Thymus (tissue), 11 donors: ENCODE measurements around the gene RAB19. TPM values are rescaled to one million over a fixed set of nuclear protein-coding genes. Genes with fewer than 3 reads are reported as not detected.
A peak's percentile ranks its signal among the peaks of the same experiment; 100 is the strongest.

Experiments used
- DNase-seq, 9 donors: peaks; one replicate each; pipeline ENCODE4 v3.0.0-alpha.2; 2013; ENCODE audit warnings: low spot score in 9 of 9, low read depth in 6 of 9, missing footprints in 1 of 9
- H3K27ac ChIP-seq, 2 donors: one replicate each; pipeline ENCODE4 v1.5.1; 2013; ENCODE audit warnings: control low read depth in 1 of 2, low read depth in 1 of 2, low read length in 1 of 2, mild to moderate bottlenecking in 1 of 2, moderate library complexity in 1 of 2
- H3K27me3 ChIP-seq, 2 donors: one replicate each; pipeline ENCODE4 v1.5.1; 2013; ENCODE audit warnings: low read length in 1 of 2; ENCODE audit not compliant: control insufficient read depth in 2 of 2, insufficient read depth in 1 of 2
- H3K36me3 ChIP-seq, 2 donors: one replicate each; pipeline ENCODE4 v1.5.1; 2013; ENCODE audit warnings: low read length in 1 of 2, mild to moderate bottlenecking in 1 of 2, moderate library complexity in 1 of 2; ENCODE audit not compliant: control insufficient read depth in 2 of 2, insufficient read depth in 2 of 2
- H3K4me1 ChIP-seq, 2 donors: one replicate each; pipeline ENCODE4 v1.5.1; 2013; ENCODE audit warnings: low read length in 2 of 2; ENCODE audit not compliant: control insufficient read depth in 2 of 2, insufficient read depth in 2 of 2
- H3K4me3 ChIP-seq, 2 donors: one replicate each; pipeline ENCODE4 v1.5.1; 2013; ENCODE audit warnings: low read length in 2 of 2, control low read depth in 1 of 2, mild to moderate bottlenecking in 1 of 2
- H3K9me3 ChIP-seq, 2 donors: one replicate each; pipeline ENCODE4 v1.5.1; 2013; ENCODE audit warnings: low read length in 1 of 2, mild to moderate bottlenecking in 1 of 2; ENCODE audit not compliant: control insufficient read depth in 2 of 2, insufficient read depth in 1 of 2
- WGBS: extraction: QIAGEN DNeasy Blood & Tissue Kit; methylation state at CpG from one replicate; pipeline ENCODE4 v1.1.7; 2013; 5-methylcytosine and 5-hydroxymethylcytosine counted together
- polyA plus RNA-seq: library from polyadenylated mRNA; stranded (reverse); fragments of 200-250 nt; gene quantifications from one replicate; pipeline ENCODE4 v1.2.3, GENCODE V29; 2013
- total RNA-seq: library from RNA; stranded (reverse); fragments of 120-200 nt; gene quantifications from one replicate; pipeline ENCODE4 v1.2.4, GENCODE V29; 2013
- donor health status: healthy.

Gene RAB19
- total and polyA plus RNA-seq, 2 donors: 0.50 to 2.5 TPM

DNA sequence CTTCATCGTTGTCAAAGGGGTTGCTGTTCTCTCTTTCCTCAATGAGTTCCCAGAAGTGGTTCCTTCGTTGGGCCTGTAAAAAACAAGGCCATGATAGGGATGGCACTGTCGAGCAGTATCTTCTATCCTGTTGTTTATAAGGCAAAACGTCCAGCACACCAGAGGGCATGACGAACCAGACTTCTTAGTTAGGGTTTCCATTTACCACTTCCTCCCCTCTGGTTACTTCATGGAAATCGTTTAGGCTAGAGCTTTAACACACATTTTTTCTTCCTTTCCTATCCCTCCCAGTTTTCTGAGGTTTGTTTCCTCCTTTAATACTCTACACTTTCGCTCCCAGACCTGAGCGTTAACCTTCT is 50.8 kb downstream of the RAB19 start:
- Histone ChIP-seq H3K9me3 (no peaks in the 10 kb centered on the region), H3K4me1 (no peaks in the 10 kb centered on the region), H3K4me3 (no peak overlapping the region), H3K36me3 (peaks cover 44 to 67% of the 10 kb centered on the region in 2 donors), H3K27me3 (no peaks in the 10 kb centered on the region), H3K27ac (no peak overlapping the region)
- no peak for DNase-seq
- WGBS: 88% methylated on average over 8 of the region's 8 CpGs

DNA sequence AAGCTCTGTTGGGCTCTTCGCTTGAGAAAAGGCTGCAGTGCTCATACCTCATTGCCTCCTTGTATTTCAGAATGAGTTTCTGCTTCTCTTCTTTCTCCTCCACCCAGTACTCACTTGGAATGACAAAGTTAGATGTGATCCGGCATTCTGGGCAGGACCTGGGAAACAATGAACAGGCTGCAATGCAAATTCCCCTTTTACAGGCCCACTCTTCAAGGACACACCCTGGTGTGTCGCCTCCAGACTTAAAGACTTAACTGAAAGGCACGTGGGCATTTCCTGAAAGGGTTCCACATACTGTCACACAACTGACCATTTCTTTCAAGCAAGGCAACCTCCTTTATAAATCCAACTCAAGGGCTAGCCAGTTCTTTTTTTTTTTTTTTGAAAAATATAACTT is 51.9 kb downstream of the RAB19 start:
- WGBS: 74% methylated on average over 4 of the region's 4 CpGs
- H3K4me1 ChIP-seq: no peaks in the 10 kb centered on the region
- H3K4me3 ChIP-seq: no peak overlapping the region
- H3K27me3 ChIP-seq: no peaks in the 10 kb centered on the region
- DNase-seq: no peak
- peaks cover 44 to 71% of the 10 kb centered on the region in 2 donors for H3K36me3 ChIP-seq
- no peak overlapping the region for H3K27ac ChIP-seq
- no peaks in the 10 kb centered on the region for H3K9me3 ChIP-seq

DNA sequence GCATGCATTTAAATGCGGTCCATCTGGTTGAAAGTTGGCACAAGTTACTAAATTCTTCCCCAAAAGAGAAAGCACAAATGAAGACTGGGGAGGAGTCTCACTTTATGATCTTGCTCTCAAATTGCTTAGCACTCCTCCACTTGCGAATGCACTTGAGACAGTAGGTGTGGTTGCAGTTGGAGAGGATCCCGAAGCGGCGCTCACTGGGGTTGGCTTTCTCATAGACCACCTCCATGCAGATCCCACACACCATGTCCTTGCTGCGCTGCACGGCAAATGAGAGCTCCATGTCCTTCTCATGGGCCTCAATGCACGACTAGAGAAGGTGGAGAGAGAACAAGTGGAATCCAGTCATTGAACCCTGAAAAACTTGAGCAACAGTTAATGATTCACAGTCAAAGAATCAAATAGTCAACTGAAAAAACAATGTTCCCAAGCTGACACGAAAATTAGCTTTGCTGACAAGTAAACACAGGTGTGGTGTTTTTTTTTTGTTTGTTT is 52.7 kb downstream of the RAB19 start:
- no peaks in the 10 kb centered on the region for H3K4me1 ChIP-seq
- no peak overlapping the region for H3K27ac ChIP-seq
- H3K4me3 ChIP-seq: no peak overlapping the region
- no peak for DNase-seq
- H3K9me3 ChIP-seq: no peaks in the 10 kb centered on the region
- peaks cover 49 to 77% of the 10 kb centered on the region in 2 donors for H3K36me3 ChIP-seq
- H3K27me3 ChIP-seq: no peaks in the 10 kb centered on the region
- WGBS: 98% methylated on average over 9 of the region's 9 CpGs

DNA sequence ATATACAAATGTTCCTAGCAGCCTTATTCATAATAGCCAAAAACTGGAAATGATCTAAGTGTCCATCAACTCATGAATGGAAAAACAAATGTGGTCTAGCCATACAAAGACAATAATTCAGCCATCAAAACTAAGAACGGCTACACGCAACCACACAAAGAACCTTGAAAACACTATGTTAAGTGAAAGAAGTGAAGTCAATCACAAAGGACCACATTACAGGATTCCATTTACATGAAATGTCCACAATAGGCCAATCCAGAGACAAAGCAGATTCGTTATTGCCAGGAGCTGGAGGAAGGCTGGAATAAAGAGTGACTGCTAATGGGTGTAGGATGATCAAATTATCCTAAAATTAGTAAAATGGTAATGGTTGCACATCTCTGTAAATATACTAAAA is 54.3 kb downstream of the RAB19 start:
- WGBS: 97% methylated on average over 3 of the region's 3 CpGs
- no peaks in the 10 kb centered on the region for H3K4me1 ChIP-seq
- no peak overlapping the region for H3K27ac ChIP-seq
- H3K9me3 ChIP-seq: no peaks in the 10 kb centered on the region
- no peak for DNase-seq
- H3K4me3 ChIP-seq: no peak overlapping the region
- peaks cover 53 to 69% of the 10 kb centered on the region in 2 donors for H3K36me3 ChIP-seq
- no peaks in the 10 kb centered on the region for H3K27me3 ChIP-seq

DNA sequence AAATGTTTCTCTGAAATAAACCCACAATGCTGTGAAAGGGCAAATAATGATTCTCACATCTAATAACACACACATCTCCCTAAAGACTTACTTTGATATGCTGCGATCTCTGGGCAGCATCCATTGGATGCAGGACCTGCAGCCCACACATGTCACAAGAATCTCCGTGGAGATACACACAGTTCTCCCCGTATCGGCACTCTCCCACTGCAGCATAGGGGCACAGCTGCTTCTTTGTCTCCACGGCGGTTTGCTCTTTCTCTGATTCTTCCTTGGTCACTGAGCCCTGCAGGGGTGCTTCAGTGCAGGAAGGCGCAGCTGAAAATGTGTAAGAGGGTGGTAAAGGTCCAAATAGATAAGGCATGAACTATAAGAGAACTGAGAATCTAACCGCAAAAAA is 55.1 kb downstream of the RAB19 start:
- Histone ChIP-seq H3K27ac (no peak overlapping the region), H3K36me3 (peaks cover 53 to 71% of the 10 kb centered on the region in 2 donors), H3K4me3 (no peak overlapping the region), H3K9me3 (no peaks in the 10 kb centered on the region), H3K4me1 (no peaks in the 10 kb centered on the region), H3K27me3 (no peaks in the 10 kb centered on the region)
- no peak for DNase-seq
- WGBS: 99% methylated on average over 8 of the region's 8 CpGs

DNA sequence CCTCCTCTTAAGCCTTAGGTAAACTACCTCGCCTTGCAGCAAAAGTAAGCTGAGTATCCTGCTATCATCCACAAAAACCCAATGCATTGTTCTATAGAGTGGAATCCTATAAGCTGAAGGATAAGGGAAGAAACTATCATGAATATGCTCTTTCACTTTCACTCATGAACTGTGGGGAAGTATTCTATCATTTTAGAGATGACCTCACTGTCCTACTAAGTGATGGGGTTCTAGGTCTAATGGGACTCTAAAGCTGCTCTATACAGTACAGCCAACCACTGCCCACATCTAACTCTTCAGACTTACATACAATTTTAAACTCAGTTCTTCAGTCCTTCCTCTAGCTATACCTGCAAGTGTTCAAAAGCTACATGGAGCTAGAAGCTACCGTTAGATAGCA is 59.3 kb downstream of the RAB19 start:
- 100% methylated on average over 2 of the region's 2 CpGs for WGBS
- Histone ChIP-seq H3K27me3 (no peaks in the 10 kb centered on the region), H3K9me3 (no peaks in the 10 kb centered on the region), H3K4me3 (no peak overlapping the region), H3K27ac (no peak overlapping the region), H3K4me1 (no peaks in the 10 kb centered on the region), H3K36me3 (peaks cover 46 to 58% of the 10 kb centered on the region in 2 donors)
- DNase-seq: no peak

DNA sequence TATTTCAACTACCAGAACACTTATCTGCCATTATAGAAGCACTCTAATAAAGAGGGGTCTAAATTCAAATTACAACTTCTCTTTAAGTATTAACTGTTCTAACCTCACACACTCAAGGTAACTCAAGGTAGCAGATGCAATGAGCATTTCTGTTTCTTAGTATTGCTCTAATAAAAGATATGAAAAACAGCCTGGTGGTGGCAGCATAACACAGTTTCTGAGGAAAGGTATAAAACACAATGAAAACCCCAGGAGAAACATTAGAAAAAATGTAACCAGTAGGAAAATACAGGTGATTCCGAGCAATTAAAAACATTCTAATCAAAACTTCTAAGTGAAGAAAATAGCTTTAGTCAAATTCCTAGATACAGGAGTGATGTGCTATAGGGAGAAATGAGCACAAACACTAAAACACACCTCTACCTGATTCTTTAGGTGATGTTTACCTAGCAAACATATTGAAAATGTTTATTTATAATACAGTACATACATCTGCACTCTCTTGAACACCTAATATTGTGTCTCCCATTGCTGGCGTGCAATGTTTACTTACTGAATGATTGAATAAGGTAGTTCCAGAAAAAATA is 72.0 kb downstream of the RAB19 start:
- Histone ChIP-seq H3K36me3 (peaks cover 8 to 9% of the 10 kb centered on the region in 2 donors), H3K27ac (no peak overlapping the region), H3K4me1 (peaks cover 5 to 14% of the 10 kb centered on the region in 2 donors), H3K4me3 (no peak overlapping the region), H3K9me3 (no peaks in the 10 kb centered on the region), H3K27me3 (no peaks in the 10 kb centered on the region)
- DNase-seq: peak in 8 of 9 donors; percentile 29 to 76 (median 38)
- WGBS: 77% methylated on average over 2 of the region's 2 CpGs

DNA sequence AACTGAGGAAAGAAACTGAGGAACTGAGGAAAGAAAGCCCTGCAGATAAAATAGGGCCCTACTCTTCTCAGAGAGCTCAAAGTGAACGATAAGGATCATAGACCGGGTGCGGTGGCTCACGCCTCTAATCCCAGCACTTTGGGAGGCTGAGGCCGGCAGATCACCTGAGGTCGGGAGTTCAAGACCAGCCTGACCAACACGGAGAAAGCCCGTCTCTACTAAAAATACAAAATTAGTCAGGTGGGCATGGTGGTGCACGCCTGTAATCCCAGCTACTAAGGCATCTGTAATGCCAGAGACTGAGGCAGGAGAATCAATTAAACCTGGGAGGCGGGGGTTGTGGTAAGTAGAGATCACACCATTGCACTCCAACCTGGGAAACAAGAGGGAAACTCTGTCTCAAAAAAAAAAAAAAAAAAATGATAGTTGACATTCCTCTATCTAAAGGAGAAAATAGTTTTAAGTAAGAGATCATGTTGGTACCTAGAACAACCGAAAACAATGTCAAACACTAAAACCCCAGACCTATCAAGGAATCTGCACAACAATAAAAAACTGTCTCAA is 72.9 kb downstream of the RAB19 start:
- 96% methylated on average over 11 of the region's 11 CpGs for WGBS
- Histone ChIP-seq H3K27ac (no peak overlapping the region), H3K4me3 (no peak overlapping the region)

More for the DNA sequence above, 72.9 kb downstream of the RAB19 start:
- H3K4me1 ChIP-seq: peaks cover 5 to 14% of the 10 kb centered on the region in 2 donors
- DNase-seq: no peak
- no peaks in the 10 kb centered on the region for H3K27me3 ChIP-seq
- H3K9me3 ChIP-seq: no peaks in the 10 kb centered on the region
- no peaks in the 10 kb centered on the region for H3K36me3 ChIP-seq
